ENCODE data around the gene SEMA3E. TPM values are rescaled to one million over a fixed set of nuclear protein-coding genes. Genes with fewer than 3 reads are reported as not detected.

The SEMA3E gene
- polyA plus RNA-seq, 1 of the 3 experiments (the other 2 are of a cell fraction), result under 0.01 TPM

DNA sequence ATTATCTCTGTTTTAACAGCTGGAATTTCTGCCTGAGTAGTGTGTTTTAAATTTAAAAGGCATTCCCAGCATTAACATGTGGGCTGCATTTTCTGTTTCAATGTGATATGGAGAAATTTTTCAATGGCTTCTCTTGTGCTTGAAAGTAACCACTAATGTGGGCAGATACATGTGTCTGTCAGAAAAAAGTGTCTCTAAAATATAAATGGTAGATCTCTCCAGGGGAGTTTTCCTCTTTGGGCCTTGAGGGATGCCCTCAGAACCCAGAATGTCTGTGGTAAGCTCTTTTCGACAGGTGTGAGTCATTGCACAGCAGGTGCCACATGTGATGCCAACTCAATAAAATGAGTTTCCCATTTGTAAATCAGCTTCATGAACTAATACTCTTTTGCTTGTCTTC is 221.1 kb downstream of the SEMA3E start:
- no peak overlapping the region for H3K4me3 ChIP-seq (ENCODE audit: low read depth in 2 of 2, low read length in 1 of 2)
- no peak for DNase-seq
- CTCF ChIA-PET, result interaction anchor here (0.7 to 1.2 kb wide), 2 partner anchors 12 to 58 kb away, joined by 3 to 5 read pairs; no protein-coding TSS in a partner anchor
- H3K9me2 ChIP-seq, result no peaks in the 10 kb centered on the region
- no peaks in the 10 kb centered on the region for H3K9me3 ChIP-seq
- no peak overlapping the region for H2AFZ ChIP-seq (ENCODE audit: low read depth)
- no peaks in the 10 kb centered on the region for H3K27me3 ChIP-seq (ENCODE audit: insufficient read depth)
- TF ChIP-seq, protein P1, sequence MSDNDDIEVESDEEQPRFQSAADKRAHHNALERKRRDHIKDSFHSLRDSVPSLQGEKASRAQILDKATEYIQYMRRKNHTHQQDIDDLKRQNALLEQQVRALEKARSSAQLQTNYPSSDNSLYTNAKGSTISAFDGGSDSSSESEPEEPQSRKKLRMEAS (IDR thresholded peaks at IDR 0.05; ENCODE audit: low read depth), result no peak
- TF ChIP-seq RXRA (IDR thresholded peaks at IDR 0.05; ENCODE audit: borderline replicate concordance, low read depth), result no peak
- TF ChIP-seq RAD21 (IDR thresholded peaks at IDR 0.05; ENCODE audit: low read length), result no peak
- TF ChIP-seq NFIC (IDR thresholded peaks at IDR 0.05; ENCODE audit: borderline replicate concordance), result no peak
- TF ChIP-seq EZH2phosphoT487 (IDR thresholded peaks at IDR 0.05; ENCODE audit: borderline replicate concordance, low read depth), result no peak
- TF ChIP-seq SIN3A (IDR thresholded peaks at IDR 0.05; ENCODE audit: borderline replicate concordance, low read depth, low read length), result no peak
- TF ChIP-seq, protein P2, sequence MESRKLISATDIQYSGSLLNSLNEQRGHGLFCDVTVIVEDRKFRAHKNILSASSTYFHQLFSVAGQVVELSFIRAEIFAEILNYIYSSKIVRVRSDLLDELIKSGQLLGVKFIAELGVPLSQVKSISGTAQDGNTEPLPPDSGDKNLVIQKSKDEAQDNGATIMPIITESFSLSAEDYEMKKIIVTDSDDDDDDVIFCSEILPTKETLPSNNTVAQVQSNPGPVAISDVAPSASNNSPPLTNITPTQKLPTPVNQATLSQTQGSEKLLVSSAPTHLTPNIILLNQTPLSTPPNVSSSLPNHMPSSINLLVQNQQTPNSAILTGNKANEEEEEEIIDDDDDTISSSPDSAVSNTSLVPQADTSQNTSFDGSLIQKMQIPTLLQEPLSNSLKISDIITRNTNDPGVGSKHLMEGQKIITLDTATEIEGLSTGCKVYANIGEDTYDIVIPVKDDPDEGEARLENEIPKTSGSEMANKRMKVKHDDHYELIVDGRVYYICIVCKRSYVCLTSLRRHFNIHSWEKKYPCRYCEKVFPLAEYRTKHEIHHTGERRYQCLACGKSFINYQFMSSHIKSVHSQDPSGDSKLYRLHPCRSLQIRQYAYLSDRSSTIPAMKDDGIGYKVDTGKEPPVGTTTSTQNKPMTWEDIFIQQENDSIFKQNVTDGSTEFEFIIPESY (IDR thresholded peaks at IDR 0.05; ENCODE audit: borderline replicate concordance, low read depth), result no peak
- TF ChIP-seq GATA2 (CRISPR knock-in tag; IDR thresholded peaks at IDR 0.05), result no peak
- no peak for TF ChIP-seq TAF1 (IDR thresholded peaks at IDR 0.05; ENCODE audit: borderline replicate concordance, low read depth, low read length)
- TF ChIP-seq, protein P3, sequence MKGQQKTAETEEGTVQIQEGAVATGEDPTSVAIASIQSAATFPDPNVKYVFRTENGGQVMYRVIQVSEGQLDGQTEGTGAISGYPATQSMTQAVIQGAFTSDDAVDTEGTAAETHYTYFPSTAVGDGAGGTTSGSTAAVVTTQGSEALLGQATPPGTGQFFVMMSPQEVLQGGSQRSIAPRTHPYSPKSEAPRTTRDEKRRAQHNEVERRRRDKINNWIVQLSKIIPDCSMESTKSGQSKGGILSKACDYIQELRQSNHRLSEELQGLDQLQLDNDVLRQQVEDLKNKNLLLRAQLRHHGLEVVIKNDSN (IDR thresholded peaks at IDR 0.05; ENCODE audit: borderline replicate concordance, low read depth), result no peak
- TF ChIP-seq JUND (IDR thresholded peaks at IDR 0.05), result no peak
- no peak for TF ChIP-seq EP300 (IDR thresholded peaks at IDR 0.05; ENCODE audit: borderline replicate concordance in 1 of 2, low read depth in 1 of 2, low read length in 1 of 2)
- no peak for TF ChIP-seq TCF12 (IDR thresholded peaks at IDR 0.05)
- TF ChIP-seq, protein P4, sequence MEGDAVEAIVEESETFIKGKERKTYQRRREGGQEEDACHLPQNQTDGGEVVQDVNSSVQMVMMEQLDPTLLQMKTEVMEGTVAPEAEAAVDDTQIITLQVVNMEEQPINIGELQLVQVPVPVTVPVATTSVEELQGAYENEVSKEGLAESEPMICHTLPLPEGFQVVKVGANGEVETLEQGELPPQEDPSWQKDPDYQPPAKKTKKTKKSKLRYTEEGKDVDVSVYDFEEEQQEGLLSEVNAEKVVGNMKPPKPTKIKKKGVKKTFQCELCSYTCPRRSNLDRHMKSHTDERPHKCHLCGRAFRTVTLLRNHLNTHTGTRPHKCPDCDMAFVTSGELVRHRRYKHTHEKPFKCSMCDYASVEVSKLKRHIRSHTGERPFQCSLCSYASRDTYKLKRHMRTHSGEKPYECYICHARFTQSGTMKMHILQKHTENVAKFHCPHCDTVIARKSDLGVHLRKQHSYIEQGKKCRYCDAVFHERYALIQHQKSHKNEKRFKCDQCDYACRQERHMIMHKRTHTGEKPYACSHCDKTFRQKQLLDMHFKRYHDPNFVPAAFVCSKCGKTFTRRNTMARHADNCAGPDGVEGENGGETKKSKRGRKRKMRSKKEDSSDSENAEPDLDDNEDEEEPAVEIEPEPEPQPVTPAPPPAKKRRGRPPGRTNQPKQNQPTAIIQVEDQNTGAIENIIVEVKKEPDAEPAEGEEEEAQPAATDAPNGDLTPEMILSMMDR (IDR thresholded peaks at IDR 0.05), result no peak
- TF ChIP-seq NRF1 (IDR thresholded peaks at IDR 0.05; ENCODE audit: low read depth, low read length), result no peak
- TF ChIP-seq, protein P5, sequence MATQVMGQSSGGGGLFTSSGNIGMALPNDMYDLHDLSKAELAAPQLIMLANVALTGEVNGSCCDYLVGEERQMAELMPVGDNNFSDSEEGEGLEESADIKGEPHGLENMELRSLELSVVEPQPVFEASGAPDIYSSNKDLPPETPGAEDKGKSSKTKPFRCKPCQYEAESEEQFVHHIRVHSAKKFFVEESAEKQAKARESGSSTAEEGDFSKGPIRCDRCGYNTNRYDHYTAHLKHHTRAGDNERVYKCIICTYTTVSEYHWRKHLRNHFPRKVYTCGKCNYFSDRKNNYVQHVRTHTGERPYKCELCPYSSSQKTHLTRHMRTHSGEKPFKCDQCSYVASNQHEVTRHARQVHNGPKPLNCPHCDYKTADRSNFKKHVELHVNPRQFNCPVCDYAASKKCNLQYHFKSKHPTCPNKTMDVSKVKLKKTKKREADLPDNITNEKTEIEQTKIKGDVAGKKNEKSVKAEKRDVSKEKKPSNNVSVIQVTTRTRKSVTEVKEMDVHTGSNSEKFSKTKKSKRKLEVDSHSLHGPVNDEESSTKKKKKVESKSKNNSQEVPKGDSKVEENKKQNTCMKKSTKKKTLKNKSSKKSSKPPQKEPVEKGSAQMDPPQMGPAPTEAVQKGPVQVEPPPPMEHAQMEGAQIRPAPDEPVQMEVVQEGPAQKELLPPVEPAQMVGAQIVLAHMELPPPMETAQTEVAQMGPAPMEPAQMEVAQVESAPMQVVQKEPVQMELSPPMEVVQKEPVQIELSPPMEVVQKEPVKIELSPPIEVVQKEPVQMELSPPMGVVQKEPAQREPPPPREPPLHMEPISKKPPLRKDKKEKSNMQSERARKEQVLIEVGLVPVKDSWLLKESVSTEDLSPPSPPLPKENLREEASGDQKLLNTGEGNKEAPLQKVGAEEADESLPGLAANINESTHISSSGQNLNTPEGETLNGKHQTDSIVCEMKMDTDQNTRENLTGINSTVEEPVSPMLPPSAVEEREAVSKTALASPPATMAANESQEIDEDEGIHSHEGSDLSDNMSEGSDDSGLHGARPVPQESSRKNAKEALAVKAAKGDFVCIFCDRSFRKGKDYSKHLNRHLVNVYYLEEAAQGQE (IDR thresholded peaks at IDR 0.05; ENCODE audit: low read depth, low read length), result no peak
- TF ChIP-seq RCOR1 (IDR thresholded peaks at IDR 0.05; ENCODE audit: low read length), result no peak
- TF ChIP-seq, protein P6, sequence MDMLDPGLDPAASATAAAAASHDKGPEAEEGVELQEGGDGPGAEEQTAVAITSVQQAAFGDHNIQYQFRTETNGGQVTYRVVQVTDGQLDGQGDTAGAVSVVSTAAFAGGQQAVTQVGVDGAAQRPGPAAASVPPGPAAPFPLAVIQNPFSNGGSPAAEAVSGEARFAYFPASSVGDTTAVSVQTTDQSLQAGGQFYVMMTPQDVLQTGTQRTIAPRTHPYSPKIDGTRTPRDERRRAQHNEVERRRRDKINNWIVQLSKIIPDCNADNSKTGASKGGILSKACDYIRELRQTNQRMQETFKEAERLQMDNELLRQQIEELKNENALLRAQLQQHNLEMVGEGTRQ (IDR thresholded peaks at IDR 0.05; ENCODE audit: borderline replicate concordance, low read depth, low read length), result no peak
- no peak for TF ChIP-seq TEAD4 (IDR thresholded peaks at IDR 0.05; ENCODE audit: borderline replicate concordance, insufficient read depth)
- 82% methylated on average over 1 of the region's 1 CpG for WGBS (ENCODE audit: low lambda C conversion rate)
- no peaks in the 10 kb centered on the region for H3F3A ChIP-seq (replicated peaks; ENCODE audit: insufficient read depth)
- POLR2A ChIA-PET, result no interaction called here
- no peak overlapping the region for H3K4me2 ChIP-seq
- no peaks in the 10 kb centered on the region for H3K36me3 ChIP-seq (replicated peaks in 1 of 2; ENCODE audit: control insufficient read depth in 1 of 2, insufficient read depth in 2 of 2, low read length in 1 of 2)
- H3K9ac ChIP-seq, result no peak overlapping the region
- no peaks in the 10 kb centered on the region for H3K79me2 ChIP-seq (ENCODE audit: insufficient read depth)
- H4K20me1 ChIP-seq (ENCODE audit: insufficient read depth), result no peaks in the 10 kb centered on the region
- no peak overlapping the region for H3K27ac ChIP-seq (ENCODE audit: low read depth in 2 of 2, low read length in 1 of 2)
- no peaks in the 10 kb centered on the region for H3K4me1 ChIP-seq (ENCODE audit: control insufficient read depth in 1 of 2, insufficient read depth in 2 of 2, low read depth in 1 of 2, low read length in 1 of 2)

Measured in SK-N-SH (cell line).